ENCODE results near the gene DGCR2.

- TF ChIP-seq CTCF (IDR thresholded peaks at IDR 0.05; ENCODE audit: low read depth, low read length) (no peak), EZH2phosphoT487 (IDR thresholded peaks at IDR 0.05; ENCODE audit: low read depth) (no peak)
Measured at GRCh38 chr22:19042285-19043120, 79.7 kb downstream of the DGCR2 start.

All from OCI-LY3 (cell line).